Measurements from ENCODE around the gene SUN1. TPM values are rescaled to one million over a fixed set of nuclear protein-coding genes. Genes with fewer than 3 reads are reported as not detected.

The SUN1 gene
- total and polyA plus RNA-seq, 9 of the 15 experiments (the other 6 are each of a cell fraction or from before 2014, with no cell fraction given): 36.8 to 132 (median 62.3) TPM

- TF ChIP-seq SP1 (CRISPR knock-in tag; IDR thresholded peaks at IDR 0.05) (no peak), ARNT (IDR thresholded peaks at IDR 0.05) (no peak), ZNF384 (IDR thresholded peaks at IDR 0.05; ENCODE audit: low read depth, low read length) (no peak), MYC (IDR thresholded peaks at IDR 0.05; ENCODE audit: low read depth, low read length) (peak; percentile 47; the same call in 1 of the 2 replicates), MYC (CRISPR knock-in tag; IDR thresholded peaks at IDR 0.05; ENCODE audit: borderline replicate concordance, low read depth) (no peak), FOSL1 (tag; conservative IDR thresholded peaks at IDR 0.05) (no peak), ETS2 (tag; IDR thresholded peaks at IDR 0.05; ENCODE audit: borderline replicate concordance, poor library complexity, severe bottlenecking) (no peak), TAF1 (IDR thresholded peaks at IDR 0.05; ENCODE audit: control insufficient read depth, extremely low read depth, insufficient read depth, low read length, severe bottlenecking) (no peak)
Observed at GRCh38 chr7:897771-898376, 65.6 kb downstream of the SUN1 start (continued).

- TF ChIP-seq VEZF1 (CRISPR knock-in tag; IDR thresholded peaks at IDR 0.05): 0 out of 2 replicates have a peak, but pooled peaks have one; percentile 17
- no peak for TF ChIP-seq POLR3G (IDR thresholded peaks at IDR 0.05; ENCODE audit: extremely low read depth, insufficient read length, insufficient replicate concordance)
- TF ChIP-seq POLR2G (IDR thresholded peaks at IDR 0.05; ENCODE audit: low read depth, low read length): peak; percentile 64
- TF ChIP-seq U2AF2 (optimal IDR thresholded peaks at IDR 0.05; ENCODE audit: low read depth, low read length): no peak
- 0 out of 2 replicates have a peak, but pooled peaks have one; percentile 30 for TF ChIP-seq KLF1 (tag; IDR thresholded peaks at IDR 0.05)
- peak; percentile 57; the same call in 1 of the 2 replicates for TF ChIP-seq ZBTB7A (IDR thresholded peaks at IDR 0.05; ENCODE audit: borderline replicate concordance, control insufficient read depth, low read depth, low read length)
- peak; percentile 48 for TF ChIP-seq RBM22 (IDR thresholded peaks at IDR 0.05; ENCODE audit: low read depth, low read length, poor library complexity, severe bottlenecking)
- intact Hi-C loops (cut with micrococcal nuclease): no loop called here
- peaks cover 17 to 76% of the 10 kb centered on the region in 2 experiments; a peak in 4 of 5 replicates for H3K4me1 ChIP-seq (replicated peaks in 1 of 2; ENCODE audit: control insufficient read depth in 2 of 2, insufficient read depth in 2 of 2, low read length in 2 of 2)
- no peaks in the 10 kb centered on the region for H3K9me3 ChIP-seq (replicated peaks; ENCODE audit: control insufficient read depth, insufficient read depth, low read depth, low read length)
- ChIA-PET CTCF (ENCODE audit: low intra/inter-chr PET ratio) (no interaction called here), POLR2A (no interaction called here)
- H3K27me3 ChIP-seq (ENCODE audit: control insufficient read depth in 2 of 2, insufficient read depth in 2 of 2, low read length in 2 of 2): 0 out of 5 replicates have a peak, but pooled peaks cover 0 to 4% of the 10 kb centered on the region in 2 experiments
- no peak overlapping the region for H3K4me2 ChIP-seq (ENCODE audit: insufficient read depth, low read length)
- no TSS peak for BruUV-seq (replicated peaks)
- H3K36me3 ChIP-seq (ENCODE audit: control insufficient read depth, insufficient read depth, low read length): peaks cover 48% of the 10 kb centered on the region; the same call in 2 of the 3 replicates
- no peak overlapping the region for H2AFZ ChIP-seq (ENCODE audit: low read depth, low read length)
- no peaks in the 10 kb centered on the region for H3K9me1 ChIP-seq (ENCODE audit: control insufficient read depth, insufficient read depth, low read length)
- H4K20me1 ChIP-seq (replicated peaks; ENCODE audit: control insufficient read depth, insufficient read depth, low read length): no peaks in the 10 kb centered on the region; the same call in 1 of the 2 replicates
- WGBS (ENCODE audit: insufficient coverage, low coverage, missing lambda C conversion rate): 28% methylated on average over 4 of the region's 18 CpGs
- no peak overlapping the region for H3K27ac ChIP-seq (ENCODE audit: extremely low read depth, low read depth, low read length)
- DNase-seq (ENCODE audit: extremely low read depth in 1 of 4, low spot score in 3 of 4) (peak in 2 of 4 experiments; percentile 39 to 48), FAIRE-seq (no peak), ATAC-seq (peak; percentile 37)
- H3K9ac ChIP-seq (ENCODE audit: insufficient read depth in 1 of 2, low read depth in 2 of 2, low read length in 2 of 2): peak overlapping the region in 1 of 2 experiments; percentile 78; a peak in 2 of 4 replicates
- in situ Hi-C loops (cut with MboI): no loop called here
- no peak overlapping the region for H3K4me3 ChIP-seq
- H3K79me2 ChIP-seq (ENCODE audit: control insufficient read depth, insufficient read depth, low read length): no peaks in the 10 kb centered on the region
Observed at GRCh38 chr7:898460-898854, 66.2 kb downstream of the SUN1 start.
